RWPE1 (cell line): Measurements from ENCODE around the gene PPDPF.
A peak's percentile ranks its signal among the peaks of the same experiment; 100 is the strongest.

Source experiments
- CTCF ChIA-PET: fragments of 350-600 bp; sonication (Branson Sonifier 250); formaldehyde crosslinking; extraction: SDS; loops from one replicate; lab custom pipeline; 2021; lab: Yijun Ruan, JAX
- POLR2A ChIA-PET: fragments of 400-600 bp; formaldehyde crosslinking; extraction: SDS; loops from one replicate; lab custom pipeline; 2020; ENCODE audit warnings: antibody characterized with exemption; ENCODE audit not compliant: low non-redundant PET; lab: Yijun Ruan, JAX
- DNase-seq: peaks from one replicate; pipeline ENCODE4 v3.0.0; 2012; ENCODE audit warnings: low spot score
- H3K27ac ChIP-seq: fragments of 450-650 bp; 2 replicates; pipeline ENCODE4 v1.5.1; 2017
- TF ChIP-seq, protein P1 (sequence below): fragments of 450-650 bp; conservative IDR thresholded peaks from 2 replicates; pipeline ENCODE4 v1.5.1; 2017; ENCODE audit warnings: low read depth, mild to moderate bottlenecking

PPDPF gene

DNA sequence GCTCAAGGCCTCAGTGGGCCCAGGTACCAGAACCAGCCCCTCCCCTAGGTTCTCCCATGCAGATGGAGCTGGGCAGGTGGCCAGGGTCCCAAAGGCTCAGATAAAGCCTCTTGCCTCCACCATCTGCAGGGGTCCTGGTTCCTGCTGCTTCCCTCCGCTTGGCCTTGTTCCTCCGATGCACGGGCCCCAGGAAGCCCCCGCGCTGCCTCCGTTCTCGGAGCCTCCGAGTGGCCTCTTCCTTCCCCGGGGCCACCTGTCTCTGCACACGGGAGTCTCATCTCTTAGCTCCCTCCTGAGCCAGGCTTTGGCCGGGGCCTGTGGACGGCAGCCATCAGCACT is 18.5 kb downstream of the PPDPF start:
- TF ChIP-seq, protein P1, sequence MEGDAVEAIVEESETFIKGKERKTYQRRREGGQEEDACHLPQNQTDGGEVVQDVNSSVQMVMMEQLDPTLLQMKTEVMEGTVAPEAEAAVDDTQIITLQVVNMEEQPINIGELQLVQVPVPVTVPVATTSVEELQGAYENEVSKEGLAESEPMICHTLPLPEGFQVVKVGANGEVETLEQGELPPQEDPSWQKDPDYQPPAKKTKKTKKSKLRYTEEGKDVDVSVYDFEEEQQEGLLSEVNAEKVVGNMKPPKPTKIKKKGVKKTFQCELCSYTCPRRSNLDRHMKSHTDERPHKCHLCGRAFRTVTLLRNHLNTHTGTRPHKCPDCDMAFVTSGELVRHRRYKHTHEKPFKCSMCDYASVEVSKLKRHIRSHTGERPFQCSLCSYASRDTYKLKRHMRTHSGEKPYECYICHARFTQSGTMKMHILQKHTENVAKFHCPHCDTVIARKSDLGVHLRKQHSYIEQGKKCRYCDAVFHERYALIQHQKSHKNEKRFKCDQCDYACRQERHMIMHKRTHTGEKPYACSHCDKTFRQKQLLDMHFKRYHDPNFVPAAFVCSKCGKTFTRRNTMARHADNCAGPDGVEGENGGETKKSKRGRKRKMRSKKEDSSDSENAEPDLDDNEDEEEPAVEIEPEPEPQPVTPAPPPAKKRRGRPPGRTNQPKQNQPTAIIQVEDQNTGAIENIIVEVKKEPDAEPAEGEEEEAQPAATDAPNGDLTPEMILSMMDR = no peak
- POLR2A ChIA-PET = interaction anchor here (0.6 to 1.7 kb wide), 8 partner anchors 13 to 372 kb away, joined by 3 to 8 read pairs (median 4); partner anchors contain the start of gene GMEB2
- CTCF ChIA-PET = interaction anchor here (0.6 to 2.7 kb wide), 12 partner anchors 8 to 141 kb away, joined by 3 to 13 read pairs (median 4); no protein-coding TSS in a partner anchor
- peak overlapping the region; percentile 96 for H3K27ac ChIP-seq
- no peak for DNase-seq

DNA sequence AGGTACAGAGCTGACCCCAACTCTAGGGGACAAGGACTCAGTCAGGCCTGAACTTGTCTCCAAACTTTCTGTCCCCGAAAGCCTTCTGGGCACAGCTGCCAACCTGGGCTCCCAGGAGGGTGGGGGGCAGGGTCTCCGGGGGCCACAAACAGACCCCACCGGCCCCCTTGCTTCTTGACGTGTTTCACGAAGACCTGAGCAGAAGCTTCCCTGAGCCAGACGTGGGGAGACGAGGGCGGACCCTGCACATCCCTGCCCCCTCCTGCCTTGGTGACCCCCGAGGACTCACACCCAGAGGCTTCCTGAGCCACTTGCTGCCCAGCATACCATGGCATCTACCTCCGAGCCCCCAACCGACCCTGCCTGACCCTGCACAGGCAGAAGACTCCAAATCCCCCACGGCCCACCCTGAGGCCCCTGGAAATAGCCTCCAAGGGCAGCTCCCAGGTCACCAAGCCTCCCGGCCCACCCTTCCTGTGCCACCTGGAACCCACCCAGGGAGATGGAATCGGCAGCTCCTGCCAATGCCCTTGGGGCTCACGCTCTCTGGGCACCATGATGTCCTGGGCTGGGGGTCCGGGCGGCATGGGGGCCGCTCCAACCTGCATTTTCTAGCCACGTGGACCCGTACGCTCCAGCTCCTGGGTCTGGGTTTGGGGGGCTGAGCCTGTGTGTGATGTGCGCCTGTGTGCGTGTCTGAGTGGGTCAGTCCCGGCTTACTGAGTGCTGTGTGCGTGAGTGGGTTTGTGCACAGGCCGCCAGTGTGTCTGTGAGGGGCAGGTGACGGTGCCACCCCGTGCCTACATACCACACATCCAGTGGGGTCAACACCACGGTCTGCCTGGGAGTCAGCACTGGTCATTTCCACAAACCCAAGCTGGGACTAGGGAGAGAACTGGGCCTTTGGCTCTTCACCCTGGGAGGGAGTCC is 19.1 kb downstream of the PPDPF start:
- no peak for DNase-seq
- ChIA-PET POLR2A (interaction anchor here (0.8 to 1.2 kb wide), 5 partner anchors 12 to 371 kb away, joined by 3 to 4 read pairs (median 3); partner anchors contain the start of gene GMEB2), CTCF (interaction anchor here (0.7 to 2.7 kb wide), 4 partner anchors 18 to 158 kb away, joined by 3 to 13 read pairs (median 4); no protein-coding TSS in a partner anchor)
- peak overlapping the region; percentile 96 for H3K27ac ChIP-seq
- TF ChIP-seq, protein P1 = no peak

DNA sequence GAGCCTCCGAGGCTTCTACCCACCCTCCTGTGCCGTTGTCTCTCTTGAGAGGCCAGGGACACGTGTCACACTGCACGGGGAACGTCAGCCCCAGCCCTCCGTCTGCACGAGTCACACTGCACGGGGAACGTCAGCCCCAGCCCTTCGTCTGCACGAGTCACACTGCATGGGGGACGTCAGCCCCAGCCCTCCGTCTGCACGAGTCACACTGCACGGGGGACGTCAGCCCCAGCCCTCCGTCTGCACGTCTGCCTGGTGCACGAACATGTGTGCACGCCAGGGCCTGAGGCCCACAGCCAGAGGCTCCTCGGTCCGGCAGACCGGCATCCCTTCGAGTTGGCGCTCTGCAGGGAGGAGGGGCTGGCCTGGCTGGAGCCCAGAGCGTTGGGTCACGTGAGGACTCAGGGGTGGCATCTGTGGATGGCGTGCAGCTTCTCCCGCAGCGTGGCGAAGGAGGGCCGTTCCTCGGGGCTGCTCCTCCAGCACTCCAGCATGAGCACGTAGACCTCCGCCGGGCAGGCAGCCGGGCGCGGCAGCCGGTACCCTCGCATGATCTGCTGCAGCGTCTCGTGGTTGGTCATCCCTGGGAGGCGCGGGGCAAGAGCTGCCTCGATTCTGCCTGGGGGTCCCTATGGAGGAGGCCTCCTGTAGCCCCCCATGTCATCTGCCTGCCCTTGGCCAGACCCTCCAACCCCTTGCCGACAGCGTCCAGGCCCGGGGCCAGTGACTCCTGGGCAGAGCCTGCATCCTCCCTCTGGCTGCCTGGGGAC is 20.0 kb downstream of the PPDPF start:
- POLR2A ChIA-PET = interaction anchor here (1.7 kb wide), 1 partner anchor 15 kb away, joined by 4 read pairs; no protein-coding TSS in a partner anchor
- CTCF ChIA-PET = interaction anchor here (0.8 to 1.1 kb wide), 4 partner anchors 20 to 159 kb away, joined by 3 to 4 read pairs (median 4); no protein-coding TSS in a partner anchor
- no peak for DNase-seq
- peak overlapping the region; percentile 20; the same call in 1 of the 2 replicates for H3K27ac ChIP-seq
- TF ChIP-seq, protein P1 = no peak

DNA sequence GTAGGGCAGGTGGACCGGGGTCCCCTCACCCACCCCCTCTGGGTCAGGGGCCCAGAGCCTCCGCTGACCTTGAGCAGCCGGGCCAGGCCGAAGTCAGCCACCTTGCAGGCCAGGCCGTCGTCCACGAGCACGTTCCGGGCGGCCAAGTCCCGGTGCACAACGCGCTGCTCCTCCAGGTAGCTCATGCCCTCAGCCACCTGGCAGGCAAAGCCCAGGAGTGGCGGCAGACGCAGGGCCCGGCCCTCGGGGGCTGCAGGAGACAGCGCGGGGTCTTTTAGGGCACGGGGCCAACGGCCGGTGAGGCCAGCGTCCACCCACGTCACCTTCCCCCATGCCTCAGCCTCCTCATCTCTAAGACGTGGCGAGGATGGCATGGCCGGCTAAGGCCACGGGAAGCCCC is 20.8 kb downstream of the PPDPF start:
- CTCF ChIA-PET = interaction anchor here (0.6 to 1.1 kb wide), 3 partner anchors 41 to 443 kb away, joined by 3 to 6 read pairs (median 4); no protein-coding TSS in a partner anchor
- H3K27ac ChIP-seq = no peak overlapping the region; the same call in 1 of the 2 replicates
- TF ChIP-seq, protein P1 = no peak
- DNase-seq = no peak
- POLR2A ChIA-PET = interaction anchor here (1.7 kb wide), 1 partner anchor 14 kb away, joined by 4 read pairs; no protein-coding TSS in a partner anchor

DNA sequence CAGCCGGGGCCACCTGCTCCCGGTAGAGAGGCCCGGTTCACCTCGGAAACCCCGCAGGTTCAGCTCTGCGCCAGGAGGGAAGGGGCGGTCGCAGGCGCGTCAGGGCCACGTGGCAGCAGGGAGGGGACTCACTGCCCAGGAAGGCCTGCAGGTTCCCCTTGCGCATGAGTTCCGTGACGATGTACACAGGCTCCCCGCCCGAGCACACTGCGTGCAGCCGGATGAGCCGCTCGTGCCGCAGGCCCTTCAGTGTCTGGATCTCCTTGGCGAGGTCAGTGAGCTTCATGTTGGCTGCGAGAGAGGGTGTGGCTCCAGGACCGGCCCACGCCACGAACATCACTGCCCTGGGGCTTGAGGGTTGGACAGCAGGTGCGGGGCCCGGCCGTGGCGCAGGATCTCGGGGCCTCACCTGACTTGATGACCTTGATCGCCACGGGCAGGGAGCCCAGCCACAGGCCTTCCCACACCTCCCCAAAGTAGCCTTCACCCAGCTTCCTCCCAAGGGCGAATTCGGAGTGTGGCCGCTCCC is 21.5 kb downstream of the PPDPF start:
- POLR2A ChIA-PET = interaction anchor here (0.8 to 1.7 kb wide), 2 partner anchors 13 to 21 kb away, joined by 3 to 4 read pairs; no protein-coding TSS in a partner anchor
- CTCF ChIA-PET = interaction anchor here (0.6 to 1.1 kb wide), 4 partner anchors 40 to 442 kb away, joined by 3 to 6 read pairs (median 3); no protein-coding TSS in a partner anchor
- TF ChIP-seq, protein P1 = no peak
- no peak for DNase-seq
- H3K27ac ChIP-seq = no peak overlapping the region; the same call in 1 of the 2 replicates
